AG20443 (cell line): ENCODE results near the gene IKBKG.
"Not testable (repeated sequence)": the region's sequence is repeated elsewhere in the genome, so short reads cannot be mapped to it uniquely, and the experiment has no call there.

Experiments
- DNase-seq: peaks from one replicate; pipeline ENCODE4 v3.0.0; 2012; ENCODE audit warnings: low spot score, mixed read lengths

Gene IKBKG

GRCh38 chrX:154526901-154527675 is 20.3 kb upstream of the IKBKG start:
- DNase-seq, result peak; percentile 64

- peak; percentile 43 for DNase-seq
These were observed 18.2 kb upstream of the IKBKG start for GRCh38 chrX:154529206-154529612.

DNA sequence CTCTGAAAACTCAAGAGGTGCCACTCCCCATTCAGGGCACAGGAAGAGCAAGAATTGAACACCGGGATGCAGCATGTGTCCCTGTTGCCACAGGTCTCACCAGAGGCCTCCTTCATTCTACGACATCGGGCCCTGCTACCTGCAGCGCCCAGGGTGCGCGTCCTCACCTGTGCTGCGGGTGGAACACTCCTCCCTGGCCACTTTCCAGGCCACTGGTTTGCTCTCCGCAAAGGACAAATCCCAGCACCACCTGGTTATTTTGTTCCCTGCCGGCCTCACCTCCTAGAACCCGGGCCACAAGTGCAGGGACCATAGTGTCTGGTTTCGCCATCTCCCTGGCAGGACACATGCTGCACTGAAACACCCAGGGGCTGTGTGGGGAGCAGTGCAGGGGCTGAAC is 17.1 kb upstream of the IKBKG start:
- no peak for DNase-seq

DNA sequence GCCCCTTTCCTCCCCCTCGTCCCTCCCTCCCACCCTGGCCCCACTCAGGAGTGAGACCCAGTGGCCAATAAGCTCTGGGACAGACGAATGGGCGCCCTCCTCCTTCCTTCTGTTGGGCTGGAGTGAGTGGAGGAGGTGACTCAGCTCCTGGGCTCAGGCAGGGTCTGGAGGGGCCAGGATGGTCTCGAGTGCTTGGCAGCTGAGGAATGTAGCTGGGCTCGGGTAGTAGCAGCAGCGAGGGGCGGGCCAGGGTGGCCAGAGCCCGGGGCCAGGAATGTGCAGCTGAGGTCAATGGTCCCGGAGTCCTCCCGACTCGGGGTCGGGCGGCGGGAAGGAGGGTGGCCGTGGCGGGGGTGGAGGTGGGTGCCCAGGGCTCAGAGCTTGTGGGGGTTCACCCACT is 15.8 kb upstream of the IKBKG start:
- DNase-seq, result no peak

GRCh38 chrX:154532690-154533089 is 14.7 kb upstream of the IKBKG start:
- no peak for DNase-seq

DNA sequence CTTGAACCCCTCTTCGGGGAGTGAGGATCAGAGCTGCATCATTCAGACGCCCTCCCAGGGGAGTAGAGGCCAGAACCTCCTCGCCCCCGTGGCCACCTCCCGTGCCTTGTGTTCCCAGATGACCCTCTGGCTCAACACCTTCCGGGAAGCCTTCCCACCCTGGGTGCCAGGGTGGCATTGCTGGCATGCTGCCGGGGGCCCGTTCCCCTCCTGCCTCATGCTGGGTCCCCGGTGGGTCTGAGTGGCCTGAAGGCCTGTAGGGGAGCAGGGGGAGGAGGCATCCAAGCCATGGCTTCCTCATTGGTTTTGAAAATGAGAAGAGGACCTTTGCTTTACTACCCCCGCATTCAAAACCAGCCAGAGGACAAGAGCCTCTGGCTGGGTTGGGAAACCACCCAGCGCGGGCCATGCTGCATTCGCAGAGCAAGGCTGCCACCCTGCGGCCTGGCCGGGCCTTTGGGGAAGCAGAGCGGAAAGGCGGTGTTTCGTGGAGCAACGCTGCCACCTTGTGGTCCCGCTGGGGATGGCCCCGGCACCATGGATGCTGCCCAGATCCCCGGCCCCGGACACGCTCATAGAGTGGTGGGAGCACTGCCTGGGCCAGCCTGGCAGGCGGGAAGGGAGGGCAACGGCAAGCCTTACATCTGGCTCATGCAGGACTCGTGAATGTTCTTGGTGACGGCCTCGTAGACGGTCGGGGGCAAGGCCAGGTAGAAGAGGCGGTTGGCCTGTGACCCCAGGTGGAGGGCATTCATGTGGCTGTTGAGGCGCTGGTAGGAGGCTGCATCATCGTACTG is 12.7 kb upstream of the IKBKG start:
- DNase-seq, result peak; percentile 80

DNA sequence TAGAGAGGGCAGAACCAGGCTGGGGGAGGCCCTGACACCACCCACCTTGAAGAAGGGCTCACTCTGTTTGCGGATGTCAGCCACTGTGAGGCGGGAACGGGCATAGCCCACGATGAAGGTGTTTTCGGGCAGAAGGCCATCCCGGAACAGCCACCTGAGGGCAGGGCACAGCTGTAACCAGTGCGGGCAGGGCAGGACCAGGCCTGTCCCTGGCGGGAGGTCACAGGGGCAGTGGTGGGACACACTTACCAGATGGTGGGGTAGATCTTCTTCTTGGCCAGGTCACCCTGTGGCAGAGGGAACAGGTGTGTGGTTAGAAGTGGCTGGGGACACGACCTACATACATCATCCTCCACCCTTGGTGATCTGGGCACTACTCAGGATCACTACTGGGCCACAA is 11.5 kb upstream of the IKBKG start:
- DNase-seq, result no peak

GRCh38 chrX:154539077-154539476 is 8.3 kb upstream of the IKBKG start:
- DNase-seq, result no peak

- not testable (repeated sequence) for DNase-seq
These were observed 7.1 kb upstream of the IKBKG start for GRCh38 chrX:154540365-154540764.

DNA sequence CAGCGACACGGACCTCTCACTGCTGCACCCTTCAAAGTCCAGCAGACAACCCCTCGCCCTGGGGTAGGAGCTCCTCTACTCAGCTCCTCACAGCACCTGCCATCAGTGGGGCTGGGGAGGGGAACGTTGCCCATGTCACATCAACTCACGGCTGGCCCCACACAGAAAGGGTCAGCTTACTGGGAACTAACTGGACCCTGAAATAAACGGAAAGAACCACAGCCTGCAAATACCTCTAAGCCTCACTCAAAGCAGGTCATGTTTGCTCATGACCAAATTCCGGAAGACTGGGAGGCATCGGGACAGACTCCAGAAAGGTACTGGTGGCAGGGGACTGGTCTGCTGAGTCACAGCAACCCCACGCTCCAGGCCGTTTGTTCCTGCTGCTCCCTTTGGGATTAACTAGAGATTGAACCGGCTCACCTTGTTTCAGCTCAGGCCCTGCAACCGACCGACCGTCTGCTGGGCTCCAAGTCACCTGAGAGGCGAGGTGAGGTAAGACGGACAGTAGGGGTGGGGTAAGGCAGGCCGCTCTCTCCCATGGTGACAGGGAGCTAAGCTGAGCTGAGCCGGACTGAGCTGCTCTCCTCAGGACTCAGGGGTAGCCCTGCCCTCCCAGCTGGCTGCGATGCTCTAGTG is 6.4 kb upstream of the IKBKG start:
- DNase-seq, result no peak

- DNase-seq, result no peak
These were observed 5.9 kb upstream of the IKBKG start for GRCh38 chrX:154541589-154541895.

- peak; percentile 76 for DNase-seq
These were observed 5.3 kb upstream of the IKBKG start for GRCh38 chrX:154541896-154542722.

- DNase-seq, result no peak
These were observed 4.5 kb upstream of the IKBKG start for GRCh38 chrX:154542723-154543424.

- no peak for DNase-seq
These were observed 1.6 kb upstream of the IKBKG start for GRCh38 chrX:154545673-154546274.

DNA sequence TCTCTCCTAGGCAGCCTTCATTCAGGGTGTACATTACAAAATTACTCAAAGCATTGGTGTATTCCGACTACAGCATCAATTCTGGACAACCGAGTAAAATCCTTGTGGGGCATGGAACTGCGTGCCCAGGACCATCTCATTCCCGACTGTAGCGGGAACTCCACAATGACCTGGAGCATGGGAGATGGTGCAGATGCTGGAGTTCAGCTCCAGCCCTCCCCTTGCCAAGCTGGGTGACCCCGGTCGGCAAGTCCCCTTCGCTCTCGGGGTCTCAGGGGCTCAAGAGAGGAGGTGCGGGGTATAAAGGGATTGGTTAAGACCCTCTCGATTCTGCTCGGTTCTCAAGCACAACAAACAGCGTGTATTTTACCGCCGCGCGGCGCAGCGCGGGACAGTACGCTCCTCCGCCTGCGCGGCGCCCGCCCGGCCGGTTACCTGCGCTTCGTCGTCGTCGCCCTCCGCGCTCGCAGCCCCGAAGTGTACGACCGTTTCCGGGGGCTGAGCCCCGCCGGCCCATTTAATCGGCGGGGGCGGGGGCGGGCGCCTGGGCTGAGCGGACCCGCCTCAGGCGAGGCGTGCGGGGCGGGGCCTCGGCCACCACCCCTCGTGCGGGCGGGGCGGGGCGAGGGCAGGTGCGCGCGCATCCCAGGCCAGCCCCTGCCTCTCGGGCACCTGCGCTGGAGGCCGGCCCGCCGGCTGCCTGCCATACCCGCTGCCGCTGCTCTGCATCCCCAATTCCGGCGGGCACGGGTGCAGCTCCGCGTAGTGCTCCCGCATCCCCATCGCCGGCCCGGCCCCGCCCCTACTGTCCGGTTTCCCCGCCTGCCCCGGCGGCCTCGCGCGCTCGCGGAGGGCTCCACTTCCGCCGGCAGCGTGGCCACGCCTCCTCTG is 821 bp upstream of the IKBKG start, which contains the start of gene G6PD:
Gene G6PD, minus strand, starts transcription at position 493 of the 891 bp plus-strand sequence. CDS start 691 bp downstream, outside the sequence.
- DNase-seq, result peak; percentile 93

DNA sequence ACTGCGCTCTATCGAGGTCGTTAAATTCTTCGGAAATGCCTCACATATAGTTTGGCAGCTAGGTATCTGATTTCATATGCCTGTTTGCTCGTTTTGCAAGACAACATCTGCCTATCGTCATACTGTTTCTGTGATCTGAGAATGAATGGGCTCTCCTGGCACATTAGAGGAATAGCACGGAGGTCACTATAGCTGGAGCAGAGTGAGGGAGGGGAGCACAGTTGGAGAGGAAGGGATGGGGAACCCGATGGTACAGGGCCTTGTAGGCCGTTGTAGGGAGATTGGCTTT is 552 bp downstream of the IKBKG start:
- peak; percentile 11 for DNase-seq

- DNase-seq, result no peak
These were observed 2.3 kb downstream of the IKBKG start for GRCh38 chrX:154549766-154550165.

- not testable (repeated sequence) for DNase-seq
These were observed 4.8 kb downstream of the IKBKG start for GRCh38 chrX:154552112-154552806.

- not testable (repeated sequence) for DNase-seq
These were observed 10.8 kb downstream of the IKBKG start for GRCh38 chrX:154558060-154558690.
